GM12864 (cell line): ENCODE results near the gene TSHZ3.

Experiments
- DNase-seq: peaks from one replicate; pipeline ENCODE4 v3.0.0-alpha.2; 2011; ENCODE audit warnings: low read depth
- H3K4me3 ChIP-seq: 2 replicates; pipeline ENCODE4 v1.5.1; 2011; ENCODE audit warnings: mild to moderate bottlenecking, low read depth, low read length, control low read depth
- CTCF ChIP-seq: IDR thresholded peaks from 2 replicates; pipeline ENCODE4 v1.5.1; 2011; ENCODE audit warnings: low read depth, mild to moderate bottlenecking, moderate library complexity, low read length, control low read depth, inconsistent platforms; ENCODE audit errors: missing control alignments

TSHZ3 gene

GRCh38 chr19:31261019-31261602, 88.1 kb downstream of the TSHZ3 start:
- DNase-seq = no peak
- TF ChIP-seq CTCF = no peak
- no peak overlapping the region for H3K4me3 ChIP-seq

GRCh38 chr19:31260171-31260933, 88.9 kb downstream of the TSHZ3 start:
- DNase-seq = no peak
- TF ChIP-seq CTCF = no peak
- no peak overlapping the region for H3K4me3 ChIP-seq

GRCh38 chr19:31258211-31259052, 90.8 kb downstream of the TSHZ3 start:
- no peak for DNase-seq
- no peak for TF ChIP-seq CTCF
- no peak overlapping the region for H3K4me3 ChIP-seq

DNA sequence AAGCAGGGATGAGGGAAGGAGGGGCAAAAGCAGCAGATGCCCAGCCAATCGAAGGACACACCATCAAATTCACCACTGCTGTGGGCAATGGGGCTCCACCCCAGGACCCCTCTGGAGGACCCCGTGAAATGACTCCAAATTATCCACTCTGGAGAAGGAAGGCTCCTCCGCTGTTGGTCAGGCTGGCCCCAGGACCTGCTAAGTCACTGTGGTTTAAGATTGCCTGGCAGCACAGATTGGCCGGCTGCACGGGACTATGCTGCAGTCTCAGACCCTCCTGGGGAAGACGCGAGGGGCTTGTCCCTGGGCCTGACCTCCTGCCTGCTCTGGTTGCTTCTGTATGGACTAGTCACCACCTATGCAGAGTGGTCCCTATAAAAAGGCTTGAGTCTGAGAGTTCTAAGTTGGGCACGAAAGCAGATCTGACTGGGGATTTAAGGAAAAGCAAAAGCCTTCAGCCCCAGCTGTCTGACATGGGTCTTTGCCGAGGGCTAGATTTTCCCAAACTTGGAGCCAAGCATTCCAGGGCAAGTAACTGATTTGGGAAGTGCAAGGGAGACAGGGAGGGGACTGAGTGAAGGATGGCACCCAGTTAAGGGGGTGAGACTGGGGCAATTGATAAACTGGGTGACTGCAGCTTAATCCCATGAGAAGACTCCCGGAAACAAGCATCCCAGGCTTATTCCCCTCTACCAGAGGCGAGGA, 91.7 kb downstream of the TSHZ3 start:
- no peak overlapping the region for H3K4me3 ChIP-seq
- TF ChIP-seq CTCF = no peak
- no peak for DNase-seq

GRCh38 chr19:31257025-31257424, 92.2 kb downstream of the TSHZ3 start:
- no peak for DNase-seq
- TF ChIP-seq CTCF = no peak
- no peak overlapping the region for H3K4me3 ChIP-seq

GRCh38 chr19:31256593-31256960, 92.7 kb downstream of the TSHZ3 start:
- no peak for TF ChIP-seq CTCF
- H3K4me3 ChIP-seq = no peak overlapping the region
- DNase-seq = no peak
